PC-9 (cell line): ENCODE measurements around the gene MT2A.

ENCODE experiments used
- CTCF ChIP-seq: fragments of 200-600 bp; sonication (generic); conservative IDR thresholded peaks from 2 replicates; pipeline ENCODE4 v1.6.1; 2017; ENCODE audit warnings: mixed run types, antibody characterized with exemption, mild to moderate bottlenecking, moderate library complexity
- EZH2 ChIP-seq: fragments of 200-600 bp; sonication (generic); IDR thresholded peaks from 2 replicates; pipeline ENCODE4 v1.8.0; 2017; ENCODE audit warnings: antibody characterized with exemption, low read depth

- TF ChIP-seq CTCF: no peak
- no peak for TF ChIP-seq EZH2
These were observed 19.6 kb upstream of the MT2A start for GRCh38 chr16:56588781-56589140.
